ENCODE data around the gene ARHGAP27.

DNA sequence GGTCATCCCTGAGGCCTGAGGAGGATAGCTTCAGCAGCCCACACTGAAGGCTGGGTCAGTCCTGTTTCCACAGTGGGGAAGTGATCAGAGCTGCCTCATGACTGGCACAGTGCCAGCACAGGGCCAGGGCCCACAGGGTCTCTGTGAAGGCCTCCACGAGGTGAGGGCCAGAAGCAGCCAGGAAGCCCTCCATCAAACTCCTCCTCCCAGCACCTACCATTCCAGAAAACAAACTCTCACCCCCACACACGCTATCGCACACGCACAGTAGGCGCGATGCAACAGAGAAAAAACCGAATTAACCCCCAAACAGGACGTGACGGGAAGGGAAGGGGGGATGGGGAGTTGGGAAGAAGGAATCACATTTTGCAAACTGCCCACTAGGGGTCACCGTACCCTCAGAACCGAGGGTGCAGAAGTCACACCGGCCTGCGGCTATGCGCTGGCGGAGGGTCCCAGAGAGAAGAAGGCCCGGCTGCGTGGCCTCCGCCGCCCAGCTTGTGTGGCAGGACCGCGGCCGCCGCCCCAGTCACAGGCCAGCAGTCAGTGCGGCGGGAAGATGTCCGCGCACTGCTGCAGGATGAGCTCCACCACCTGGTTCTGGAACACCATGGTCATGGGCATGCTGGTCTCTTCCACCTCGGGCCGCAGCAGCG is 37.6 kb downstream of the ARHGAP27 start:
- TF ChIP-seq CTCF (conservative IDR thresholded peaks at IDR 0.05; ENCODE audit: low read length) (peak; percentile 84), EZH2phosphoT487 (IDR thresholded peaks at IDR 0.05; ENCODE audit: borderline replicate concordance, low read depth, low read length) (no peak)

Measured in OCI-LY7 (cell line).